ENCODE measurements around the gene MBLAC1. TPM values are rescaled to one million over a fixed set of nuclear protein-coding genes. Genes with fewer than 3 reads are reported as not detected.

Gene MBLAC1
- polyA plus RNA-seq, 3 donors = 0.57 to 0.81 (median 0.59) TPM

DNA sequence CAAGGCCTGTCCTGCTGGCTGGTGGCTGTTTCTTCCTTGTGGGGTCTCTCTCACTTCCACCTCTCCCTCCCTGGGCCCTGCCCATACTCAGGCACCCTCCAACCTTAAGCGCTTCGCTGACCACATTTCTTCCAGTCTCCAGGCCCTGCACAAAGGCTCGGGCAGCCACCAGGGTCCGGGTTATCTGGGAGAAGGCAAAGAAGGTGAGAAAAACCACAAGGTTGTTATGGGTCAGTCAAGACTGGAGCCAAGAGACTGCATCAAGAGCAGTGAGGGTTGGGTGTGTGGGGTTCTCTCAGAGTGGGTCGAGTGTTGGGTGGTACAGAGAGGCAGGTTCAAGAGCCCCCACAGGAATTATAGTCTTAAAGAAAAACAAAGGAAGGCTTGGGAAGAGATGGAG, 47.8 kb downstream of the MBLAC1 start:
- Mint-ChIP-seq H3K4me1 (peaks cover 23% of the 10 kb centered on the region), H3K9me3 (peaks cover 0 to 19% (median 11%) of the 10 kb centered on the region in 7 donors), H3K4me3 (no peak overlapping the region), H3K27ac (no peak overlapping the region), H3K27me3 (ENCODE audit: low read depth in 3 of 3) (peaks cover 32 to 54% (median 44%) of the 10 kb centered on the region in 3 donors), H3K36me3 (peaks cover 4 to 14% of the 10 kb centered on the region in 2 donors)
- H3K36me3 ChIP-seq (replicated peaks in 1 of 2; ENCODE audit: control insufficient read depth in 1 of 2, insufficient read depth in 2 of 2, low read length in 2 of 2) = no peaks in the 10 kb centered on the region
- no peaks in the 10 kb centered on the region for H4K20me1 ChIP-seq (ENCODE audit: insufficient read depth, low read length)
- no peak overlapping the region for H3K27ac ChIP-seq (ENCODE audit: low read depth in 1 of 2, low read length in 2 of 2)
- H3K4me2 ChIP-seq (replicated peaks; ENCODE audit: extremely low read depth, low read length, poor library complexity, severe bottlenecking) = no peak overlapping the region
- no peak overlapping the region for H2AFZ ChIP-seq (ENCODE audit: insufficient read depth, low read depth, low read length, poor library complexity, severe bottlenecking)
- DNase-seq = no peak
- WGBS (ENCODE audit: insufficient coverage) = 90% methylated on average over 1 of the region's 5 CpGs
- H3K4me1 ChIP-seq (ENCODE audit: control insufficient read depth in 1 of 2, insufficient read depth in 2 of 2, low read length in 2 of 2) = peaks cover 22 to 31% of the 10 kb centered on the region in 2 donors
- TF ChIP-seq, protein P1, sequence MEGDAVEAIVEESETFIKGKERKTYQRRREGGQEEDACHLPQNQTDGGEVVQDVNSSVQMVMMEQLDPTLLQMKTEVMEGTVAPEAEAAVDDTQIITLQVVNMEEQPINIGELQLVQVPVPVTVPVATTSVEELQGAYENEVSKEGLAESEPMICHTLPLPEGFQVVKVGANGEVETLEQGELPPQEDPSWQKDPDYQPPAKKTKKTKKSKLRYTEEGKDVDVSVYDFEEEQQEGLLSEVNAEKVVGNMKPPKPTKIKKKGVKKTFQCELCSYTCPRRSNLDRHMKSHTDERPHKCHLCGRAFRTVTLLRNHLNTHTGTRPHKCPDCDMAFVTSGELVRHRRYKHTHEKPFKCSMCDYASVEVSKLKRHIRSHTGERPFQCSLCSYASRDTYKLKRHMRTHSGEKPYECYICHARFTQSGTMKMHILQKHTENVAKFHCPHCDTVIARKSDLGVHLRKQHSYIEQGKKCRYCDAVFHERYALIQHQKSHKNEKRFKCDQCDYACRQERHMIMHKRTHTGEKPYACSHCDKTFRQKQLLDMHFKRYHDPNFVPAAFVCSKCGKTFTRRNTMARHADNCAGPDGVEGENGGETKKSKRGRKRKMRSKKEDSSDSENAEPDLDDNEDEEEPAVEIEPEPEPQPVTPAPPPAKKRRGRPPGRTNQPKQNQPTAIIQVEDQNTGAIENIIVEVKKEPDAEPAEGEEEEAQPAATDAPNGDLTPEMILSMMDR (IDR thresholded peaks at IDR 0.05) = no peak
- no peak overlapping the region for H3K4me3 ChIP-seq (replicated peaks in 1 of 3; ENCODE audit: low read depth in 2 of 3, low read length in 3 of 3)
- peaks cover 20 to 35% of the 10 kb centered on the region in 2 donors for H3K27me3 ChIP-seq (ENCODE audit: control insufficient read depth in 2 of 2, insufficient read depth in 2 of 2, low read length in 2 of 2)
- no peak overlapping the region for H3K9ac ChIP-seq (ENCODE audit: insufficient read depth, low read length, poor library complexity, severe bottlenecking)
- peaks cover 5 to 6% of the 10 kb centered on the region in 2 donors for H3K9me3 ChIP-seq (replicated peaks in 1 of 2; ENCODE audit: control insufficient read depth in 1 of 2, insufficient read depth in 1 of 2, low read length in 2 of 2)
- intact Hi-C loops (cut with micrococcal nuclease) = no loop called here
- no peaks in the 10 kb centered on the region for H3K79me2 ChIP-seq (ENCODE audit: insufficient read depth, low read length)

DNA sequence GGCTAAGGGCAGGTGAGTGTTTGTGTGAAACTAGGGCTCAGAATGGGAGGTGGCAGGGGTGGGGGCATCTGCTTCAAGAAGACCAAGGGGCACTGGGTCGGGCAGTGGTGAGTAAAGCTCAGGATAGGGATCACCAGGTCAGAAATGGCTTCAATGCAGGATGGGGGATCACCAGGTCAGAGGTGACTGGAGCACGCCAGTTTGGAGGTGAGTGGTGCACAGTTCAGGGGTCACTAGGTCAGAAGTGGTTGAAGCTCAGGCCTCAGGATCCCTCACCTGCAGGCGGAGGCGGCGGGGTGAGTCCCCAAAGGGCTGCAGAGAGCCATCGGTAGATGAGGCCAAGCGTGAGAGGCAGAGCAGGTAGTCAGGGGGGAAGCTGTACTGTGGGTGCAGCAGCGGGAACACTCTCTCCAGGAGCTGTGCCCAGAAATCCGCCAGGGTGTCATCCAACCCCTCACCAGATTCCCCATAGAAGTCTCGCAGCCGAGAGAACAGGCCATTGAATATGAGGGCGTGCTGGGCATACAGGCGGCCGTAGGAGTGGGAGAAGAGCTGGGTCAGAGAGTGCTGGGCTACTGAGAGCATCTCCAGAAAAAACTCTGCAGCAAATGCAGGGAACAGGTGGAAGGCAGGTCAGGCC, 48.6 kb downstream of the MBLAC1 start:
- TF ChIP-seq, protein P1 (IDR thresholded peaks at IDR 0.05) = no peak
- H3K4me1 ChIP-seq (ENCODE audit: control insufficient read depth in 1 of 2, insufficient read depth in 2 of 2, low read length in 2 of 2) = peaks cover 22 to 30% of the 10 kb centered on the region in 2 donors
- no peaks in the 10 kb centered on the region for H4K20me1 ChIP-seq (ENCODE audit: insufficient read depth, low read length)
- no peaks in the 10 kb centered on the region for H3K79me2 ChIP-seq (ENCODE audit: insufficient read depth, low read length)
- Mint-ChIP-seq H3K4me3 (peak overlapping the region in 1 of 2 donors; percentile 31), H3K9me3 (peaks cover 0 to 19% (median 11%) of the 10 kb centered on the region in 7 donors), H3K27ac (peak overlapping the region in 2 of 7 donors; percentile 44 to 59), H3K36me3 (peaks cover 3 to 11% of the 10 kb centered on the region in 2 donors), H3K27me3 (ENCODE audit: low read depth in 3 of 3) (peaks cover 33 to 52% (median 44%) of the 10 kb centered on the region in 3 donors), H3K4me1 (peaks cover 22% of the 10 kb centered on the region)
- no peak overlapping the region for H3K4me3 ChIP-seq (replicated peaks in 1 of 3; ENCODE audit: low read depth in 2 of 3, low read length in 3 of 3)
- intact Hi-C loops (cut with micrococcal nuclease) = no loop called here
- no peak overlapping the region for H3K27ac ChIP-seq (ENCODE audit: low read depth in 1 of 2, low read length in 2 of 2)
- no peak overlapping the region for H3K9ac ChIP-seq (ENCODE audit: insufficient read depth, low read length, poor library complexity, severe bottlenecking)
- H3K9me3 ChIP-seq (replicated peaks in 1 of 2; ENCODE audit: control insufficient read depth in 1 of 2, insufficient read depth in 1 of 2, low read length in 2 of 2) = peaks cover 5 to 6% of the 10 kb centered on the region in 2 donors
- H2AFZ ChIP-seq (ENCODE audit: insufficient read depth, low read depth, low read length, poor library complexity, severe bottlenecking) = no peak overlapping the region
- no peaks in the 10 kb centered on the region for H3K36me3 ChIP-seq (replicated peaks in 1 of 2; ENCODE audit: control insufficient read depth in 1 of 2, insufficient read depth in 2 of 2, low read length in 2 of 2)
- DNase-seq = no peak
- WGBS (ENCODE audit: insufficient coverage) = 97% methylated on average over 2 of the region's 14 CpGs
- H3K4me2 ChIP-seq (replicated peaks; ENCODE audit: extremely low read depth, low read length, poor library complexity, severe bottlenecking) = no peak overlapping the region
- H3K27me3 ChIP-seq (ENCODE audit: control insufficient read depth in 2 of 2, insufficient read depth in 2 of 2, low read length in 2 of 2) = peaks cover 16 to 26% of the 10 kb centered on the region in 2 donors
